Daoy (cell line): ENCODE results near the gene OR2T11. TPM values are rescaled to one million over a fixed set of nuclear protein-coding genes. Genes with fewer than 3 reads are reported as not detected.
A peak's percentile ranks its signal among the peaks of the same experiment; 100 is the strongest.
"Not testable (repeated sequence)": the region's sequence is repeated elsewhere in the genome, so short reads cannot be mapped to it uniquely, and the experiment has no call there.

Experiments
- DNase-seq: peaks from one replicate; pipeline ENCODE4 v3.0.0-alpha.2; 2015; ENCODE audit warnings: low read depth
- total RNA-seq: library from RNA; depleted of rRNA; stranded (reverse); fragments of >200 nt; shearing (Covaris generic); gene quantifications from 2 replicates; pipeline ENCODE4 v1.2.3, GENCODE V29; 2014; rRNA removed

The OR2T11 gene
- total RNA-seq, 1 experiment from 2014 or later: not detected

GRCh38 chr1:248618878-248619277 is 16.0 kb downstream of the OR2T11 start:
- DNase-seq: peak; percentile 46

- no peak for DNase-seq
These were observed 16.8 kb downstream of the OR2T11 start for GRCh38 chr1:248618119-248618518.

- no peak for DNase-seq
These were observed 21.1 kb downstream of the OR2T11 start for GRCh38 chr1:248613742-248614141.

- peak; percentile 40 for DNase-seq
These were observed 22.9 kb downstream of the OR2T11 start for GRCh38 chr1:248611883-248612414.

DNA sequence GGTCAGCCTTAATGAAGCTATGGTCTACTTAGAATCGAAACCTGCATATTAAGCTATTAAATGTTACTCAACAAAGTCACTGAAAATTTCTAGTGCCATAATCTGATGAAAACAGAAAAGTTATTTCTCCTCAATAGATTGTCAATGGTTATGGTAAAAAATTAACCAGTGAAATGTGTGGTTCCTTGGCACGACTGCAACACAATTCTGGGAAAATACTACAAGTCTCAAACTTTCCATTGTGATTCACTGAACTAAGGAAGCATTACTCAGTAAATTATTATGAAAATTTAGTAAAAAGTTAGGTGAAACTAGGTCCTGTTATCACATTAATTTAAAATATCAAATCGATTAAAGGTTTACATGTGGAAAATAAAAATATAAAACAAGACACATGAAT is 24.6 kb downstream of the OR2T11 start:
- no peak for DNase-seq

DNA sequence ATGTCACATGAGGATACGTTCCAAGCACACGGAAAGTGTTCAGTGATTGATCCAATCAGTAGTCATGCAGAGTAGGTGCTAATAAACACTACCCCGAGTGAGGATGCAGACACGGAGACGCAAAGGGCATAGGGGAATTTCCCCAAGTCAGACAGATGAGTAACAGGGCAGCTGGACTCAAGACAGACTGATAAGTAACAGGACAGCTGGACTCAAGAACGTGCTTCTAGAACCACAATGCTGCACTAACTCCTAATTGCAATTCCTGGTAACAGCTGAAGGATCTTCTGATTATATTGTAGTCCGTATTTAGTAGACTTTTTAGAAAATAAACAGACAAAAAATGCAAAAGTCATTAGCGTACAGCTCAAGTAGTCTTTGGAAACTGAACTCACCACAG is 35.5 kb downstream of the OR2T11 start:
- DNase-seq: peak; percentile 32

DNA sequence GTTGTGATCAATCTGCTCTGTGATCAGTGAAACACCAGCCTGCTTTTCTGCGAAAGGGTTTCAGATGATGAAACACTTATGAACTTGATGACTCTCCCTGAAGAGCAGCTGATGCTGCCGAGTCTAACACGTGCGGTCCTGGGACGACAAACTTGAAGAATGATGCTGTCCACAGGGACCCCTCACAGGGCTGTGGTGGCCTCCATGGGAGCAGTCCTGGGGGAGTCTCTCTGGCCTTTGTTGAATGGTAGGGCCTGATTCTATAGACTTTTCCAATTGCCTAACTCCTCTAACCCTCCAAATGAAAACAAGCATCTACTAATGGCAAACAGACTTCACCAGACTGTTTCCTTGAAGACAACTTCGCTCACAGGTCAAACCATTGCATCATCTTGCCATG is 37.3 kb downstream of the OR2T11 start, which contains the start of gene OR2T10:
TSS of gene OR2T10 (minus strand) at position 112 of the 400 bp plus-strand sequence. CDS start 3,932 bp downstream, outside the sequence.
- peak; percentile 7 for DNase-seq

- peak; percentile 21 for DNase-seq
These were observed 38.3 kb downstream of the OR2T11 start for GRCh38 chr1:248596615-248597014.

DNA sequence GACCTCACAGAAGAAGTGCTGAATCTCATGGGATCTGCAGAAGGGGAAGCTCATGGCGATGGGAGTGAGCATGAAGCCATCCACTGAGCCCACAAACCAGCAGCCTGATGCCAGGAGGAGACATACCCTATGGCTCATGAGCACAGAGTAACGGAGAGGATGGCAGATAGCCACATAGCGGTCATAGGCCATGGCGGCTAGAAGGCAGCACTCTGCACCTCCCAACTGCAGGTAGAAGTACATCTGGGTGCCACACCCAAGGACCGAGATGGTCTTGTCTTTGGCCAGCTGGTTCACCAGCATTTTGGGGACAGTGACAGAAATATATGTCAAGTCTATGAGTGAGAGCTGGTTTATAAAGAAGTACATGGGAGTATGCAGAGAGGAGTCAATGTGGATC is 41.7 kb downstream of the OR2T11 start:
- no peak for DNase-seq

- DNase-seq: no peak
These were observed 42.2 kb downstream of the OR2T11 start for GRCh38 chr1:248592655-248593054.

DNA sequence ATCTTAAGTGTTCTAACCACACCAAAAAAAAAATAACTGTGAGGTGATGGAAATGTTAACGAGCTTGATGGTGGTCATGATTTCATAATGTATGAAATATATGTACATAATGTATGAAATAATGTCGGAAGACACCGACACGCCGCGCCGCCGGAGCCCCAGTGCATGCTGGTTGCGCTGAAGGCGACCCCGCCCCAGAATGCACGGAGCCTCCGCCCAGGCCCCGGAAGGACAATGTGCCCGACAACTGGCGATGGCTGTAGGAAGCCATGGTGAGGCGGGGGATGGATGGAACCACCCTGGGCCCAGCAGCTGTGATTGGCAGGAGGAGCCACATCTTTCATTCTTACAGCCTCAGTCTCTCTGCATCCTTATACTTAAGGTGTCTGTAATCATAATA is 44.8 kb downstream of the OR2T11 start:
- DNase-seq: peak; percentile 6

DNA sequence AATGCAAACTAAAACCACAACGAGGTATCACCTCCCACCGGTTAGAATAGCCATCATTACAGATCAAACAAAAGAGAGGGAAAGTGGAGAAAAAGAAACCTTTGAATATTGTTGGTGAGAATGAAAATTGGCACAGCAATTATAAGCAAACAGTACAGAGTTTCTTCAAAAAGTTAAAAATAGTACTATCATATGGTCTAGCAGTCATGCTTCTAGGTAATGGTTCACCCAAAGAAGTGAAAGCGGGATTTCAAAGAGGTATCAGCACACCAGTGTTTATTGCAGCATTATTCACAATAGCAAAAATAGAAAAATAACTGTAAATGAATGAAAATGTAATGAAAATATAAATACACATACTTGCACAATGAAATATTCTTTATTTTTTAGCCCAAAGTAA is 45.6 kb downstream of the OR2T11 start:
- DNase-seq: no peak

- peak; percentile 7 for DNase-seq
These were observed 49.6 kb downstream of the OR2T11 start for GRCh38 chr1:248585266-248585665.

- no peak for DNase-seq
These were observed 58.5 kb downstream of the OR2T11 start for GRCh38 chr1:248576260-248576980.

GRCh38 chr1:248574657-248575056 is 60.2 kb downstream of the OR2T11 start, which contains the start of gene OR2T34:
TSS of gene OR2T34 (minus strand) at chr1:248574757. CDS start at chr1:248574757, 0 bp downstream.
- not testable (repeated sequence) for DNase-seq

- not testable (repeated sequence) for DNase-seq
These were observed 61.0 kb downstream of the OR2T11 start for GRCh38 chr1:248573856-248574255.

Other genes starting within 250 kb of the OR2T11 start
- gene OR2T1, start 232.0 kb downstream of the OR2T11 start, total RNA-seq: not detected in 2 replicates
- not detected in 2 replicates for gene OR2T2, start 189.5 kb downstream of the OR2T11 start, total RNA-seq
- not detected in 2 replicates for gene OR2T3, start 161.7 kb downstream of the OR2T11 start, total RNA-seq
- not detected in 2 replicates for gene OR2T5, start 146.5 kb downstream of the OR2T11 start, total RNA-seq
- gene OR2G6, start 127.0 kb downstream of the OR2T11 start, total RNA-seq: not detected in 2 replicates
- not detected in 2 replicates for gene OR2T29, start 72.3 kb downstream of the OR2T11 start, total RNA-seq
- gene OR2T34, start 60.3 kb downstream of the OR2T11 start, total RNA-seq: not detected in 2 replicates
- gene OR2T10, start 37.4 kb downstream of the OR2T11 start, total RNA-seq: not detected in 2 replicates
- not detected in 2 replicates for gene OR2T35, start 10.2 kb upstream of the OR2T11 start, total RNA-seq
- not detected in 2 replicates for gene OR2T27, start 20.4 kb upstream of the OR2T11 start, total RNA-seq
- not detected in 2 replicates for gene OR14I1, start 67.7 kb upstream of the OR2T11 start, total RNA-seq
- 0.51 and 1.1 TPM in 2 replicates for gene LYPD8, start 120.7 kb upstream of the OR2T11 start, total RNA-seq
- 16.7 and 23.8 TPM in 2 replicates for gene SH3BP5L, start 190.8 kb upstream of the OR2T11 start, total RNA-seq
- 19.9 and 20.2 TPM in 2 replicates for gene ZNF672, start 203.1 kb upstream of the OR2T11 start, total RNA-seq
- gene ZNF692, start 224.0 kb upstream of the OR2T11 start, total RNA-seq: 22.1 and 46.6 TPM in 2 replicates